ENCODE results near the gene RSF1. TPM values are rescaled to one million over a fixed set of nuclear protein-coding genes. Genes with fewer than 3 reads are reported as not detected.

RSF1 gene
- total RNA-seq, 4 donors from 2014 or later, result 55.0 to 88.8 (median 65.8) TPM

GRCh38 chr11:77650123-77650522 lies 170.4 kb downstream of the RSF1 start:
- WGBS, 2 donors, result 70 to 71% methylated on average over 3 of the region's 3 CpGs
- no peaks in the 10 kb centered on the region for H3K36me3 ChIP-seq
- no peak for DNase-seq
- H3K9me3 ChIP-seq, result no peaks in the 10 kb centered on the region
- H3K27ac ChIP-seq, result no peak overlapping the region
- no peaks in the 10 kb centered on the region for H3K27me3 ChIP-seq
- TF ChIP-seq POLR2A (IDR thresholded peaks at IDR 0.05) (no peak), CTCF (IDR thresholded peaks at IDR 0.05) (no peak)
- H3K4me1 ChIP-seq, result no peaks in the 10 kb centered on the region
- intact Hi-C loops (cut with DNase I), result no loop called here
- H3K4me3 ChIP-seq (replicated peaks in 1 of 3), result no peak overlapping the region

- peaks cover 13 to 14% of the 10 kb centered on the region in 2 donors for H3K4me1 ChIP-seq
- H3K4me3 ChIP-seq (replicated peaks in 1 of 3), result no peak overlapping the region
- no peaks in the 10 kb centered on the region for H3K27me3 ChIP-seq
These were observed 172.7 kb downstream of the RSF1 start for GRCh38 chr11:77647654-77648305.

GRCh38 chr11:77644887-77645286 lies 175.6 kb downstream of the RSF1 start:
- DNase-seq, result no peak
- 70 to 83% methylated on average over 1 of the region's 1 CpG for WGBS, 2 donors
- Histone ChIP-seq H3K27me3 (no peaks in the 10 kb centered on the region), H3K4me3 (replicated peaks in 1 of 3) (no peak overlapping the region), H3K9me3 (no peaks in the 10 kb centered on the region), H3K36me3 (no peaks in the 10 kb centered on the region), H3K4me1 (peaks cover 13 to 14% of the 10 kb centered on the region in 2 donors), H3K27ac (no peak overlapping the region)
- no peak for TF ChIP-seq POLR2A (IDR thresholded peaks at IDR 0.05)
- intact Hi-C loops (cut with DNase I), result no loop called here

More at GRCh38 chr11:77647654-77648305, 172.7 kb downstream of the RSF1 start:
- intact Hi-C loops (cut with DNase I), result no loop called here
- WGBS, 2 donors, result 81 to 88% methylated on average over 3 of the region's 3 CpGs
- TF ChIP-seq POLR2A (IDR thresholded peaks at IDR 0.05), result no peak
- TF ChIP-seq CTCF (IDR thresholded peaks at IDR 0.05), result no peak
- Histone ChIP-seq H3K36me3 (no peaks in the 10 kb centered on the region), H3K27ac (no peak overlapping the region), H3K9me3 (no peaks in the 10 kb centered on the region)
- no peak for DNase-seq

- intact Hi-C loops (cut with DNase I), result no loop called here
- no peaks in the 10 kb centered on the region for H3K36me3 ChIP-seq
- no peak overlapping the region for H3K4me3 ChIP-seq (replicated peaks in 1 of 3)
- H3K9me3 ChIP-seq, result no peaks in the 10 kb centered on the region
- DNase-seq, result no peak
- peaks cover 13 to 14% of the 10 kb centered on the region in 2 donors for H3K4me1 ChIP-seq
- 80 to 89% methylated on average over 2 of the region's 2 CpGs for WGBS, 2 donors
- no peaks in the 10 kb centered on the region for H3K27me3 ChIP-seq
- H3K27ac ChIP-seq, result no peak overlapping the region
- TF ChIP-seq POLR2A (IDR thresholded peaks at IDR 0.05), result no peak
- TF ChIP-seq CTCF (IDR thresholded peaks at IDR 0.05), result no peak
These were observed 178.3 kb downstream of the RSF1 start for GRCh38 chr11:77642228-77642627.

- intact Hi-C loops (cut with DNase I), result no loop called here
- 0 to 1% methylated on average over 28 to 33 of the region's 41 CpGs for WGBS, 2 donors
- peaks cover 12 to 18% of the 10 kb centered on the region in 2 donors for H3K4me1 ChIP-seq
These were observed 183.0 kb downstream of the RSF1 start, which contains the start of gene CLNS1A for GRCh38 chr11:77637345-77638165. TSS of gene CLNS1A (minus strand) at chr11:77637794. CDS start at chr11:77637714, 80 bp downstream.

More at GRCh38 chr11:77637345-77638165, 183.0 kb downstream of the RSF1 start, which contains the start of gene CLNS1A:
- peak in 1 of 2 donors; percentile 82 for TF ChIP-seq POLR2A (IDR thresholded peaks at IDR 0.05)
- peak in 1 of 6 experiments; percentile 6 for TF ChIP-seq CTCF (IDR thresholded peaks at IDR 0.05)
- Histone ChIP-seq H3K4me3 (replicated peaks in 1 of 3) (peak within 1 kb of the TSS; percentile 54 to 84 (median 78)), H3K27me3 (no peaks in the 10 kb centered on the region), H3K9me3 (no peaks in the 10 kb centered on the region), H3K36me3 (no peaks in the 10 kb centered on the region), H3K27ac (peak within 1 kb of the TSS; percentile 64 to 80 (median 72))
- DNase-seq, result peak; percentile 83 to 87
